ENCODE results near the gene WDFY3.

Gene WDFY3

GRCh38 chr4:84966382-84967242 is at the start of gene WDFY3:
WDFY3 (minus strand) TSS chr4:84966690; CDS start chr4:84860591, 106,099 bp downstream.
- no peak for DNase-seq

GRCh38 chr4:85005865-85006377 is 39.4 kb upstream of the WDFY3 start:
- no peak for DNase-seq

GRCh38 chr4:85000343-85000742 is 33.9 kb upstream of the WDFY3 start:
- DNase-seq: no peak

- DNase-seq: no peak
Observed at GRCh38 chr4:84995386-84995785, 28.9 kb upstream of the WDFY3 start.

- no peak for DNase-seq
Observed at GRCh38 chr4:84994280-84994679, 27.8 kb upstream of the WDFY3 start.

- no peak for DNase-seq
Observed at GRCh38 chr4:84985952-84986351, 19.5 kb upstream of the WDFY3 start.

GRCh38 chr4:84977396-84977795 is 10.9 kb upstream of the WDFY3 start:
- DNase-seq: no peak

GRCh38 chr4:84973856-84974255 is 7.4 kb upstream of the WDFY3 start:
- no peak for DNase-seq

GRCh38 chr4:84971319-84971932 is 4.9 kb upstream of the WDFY3 start:
- DNase-seq: no peak

- DNase-seq: no peak
Observed at GRCh38 chr4:84968925-84969324, 2.4 kb upstream of the WDFY3 start.

GRCh38 chr4:84967243-84967690 is 777 bp upstream of the WDFY3 start:
- DNase-seq: no peak

GRCh38 chr4:84965553-84966381 is 723 bp downstream of the WDFY3 start:
- no peak for DNase-seq

- DNase-seq: no peak
Observed at GRCh38 chr4:84964995-84965552, 1.4 kb downstream of the WDFY3 start.

GRCh38 chr4:84962102-84962501 is 4.4 kb downstream of the WDFY3 start:
- DNase-seq: no peak

GRCh38 chr4:84958434-84958833 is 8.1 kb downstream of the WDFY3 start:
- DNase-seq: no peak

- no peak for DNase-seq
Observed at GRCh38 chr4:84957514-84958420, 8.7 kb downstream of the WDFY3 start.

GRCh38 chr4:84956014-84956413 is 10.5 kb downstream of the WDFY3 start:
- no peak for DNase-seq

GRCh38 chr4:84954982-84955567 is 11.4 kb downstream of the WDFY3 start:
- no peak for DNase-seq

GRCh38 chr4:84952776-84953175 is 13.7 kb downstream of the WDFY3 start:
- no peak for DNase-seq

- no peak for DNase-seq
Observed at GRCh38 chr4:84952004-84952403, 14.5 kb downstream of the WDFY3 start.

GRCh38 chr4:84948056-84948455 is 18.4 kb downstream of the WDFY3 start:
- DNase-seq: no peak
